ENCODE measurements around the gene ATP5F1D. TPM values are rescaled to one million over a fixed set of nuclear protein-coding genes. Genes with fewer than 3 reads are reported as not detected.
A peak's percentile ranks its signal among the peaks of the same experiment; 100 is the strongest.

ATP5F1D gene
- total RNA-seq, 1 donor from 2014 or later: 29.0 TPM

- peak; percentile 37 for DNase-seq (ENCODE audit: low read depth)
Observed at GRCh38 chr19:1232652-1233072, 8.9 kb upstream of the ATP5F1D start.

- DNase-seq (ENCODE audit: low read depth): no peak
Observed at GRCh38 chr19:1233115-1233667, 8.4 kb upstream of the ATP5F1D start.

- DNase-seq (ENCODE audit: low read depth): no peak
Observed at GRCh38 chr19:1234051-1234954, 7.2 kb upstream of the ATP5F1D start.

- no peak for DNase-seq (ENCODE audit: low read depth)
Observed at GRCh38 chr19:1234955-1235380, 6.6 kb upstream of the ATP5F1D start.

GRCh38 chr19:1235625-1236538 is 5.7 kb upstream of the ATP5F1D start:
- no peak for DNase-seq (ENCODE audit: low read depth)

GRCh38 chr19:1236576-1236975 is 5.0 kb upstream of the ATP5F1D start:
- DNase-seq (ENCODE audit: low read depth): no peak

GRCh38 chr19:1237027-1237659 is 4.4 kb upstream of the ATP5F1D start:
- DNase-seq (ENCODE audit: low read depth): no peak

GRCh38 chr19:1237754-1238368 is 3.7 kb upstream of the ATP5F1D start, which contains the start of gene CBARP:
TSS of gene CBARP (minus strand) at chr19:1238005. CDS start at chr19:1236100, 1,905 bp downstream.
- no peak for DNase-seq (ENCODE audit: low read depth)

GRCh38 chr19:1238369-1239303 is 2.9 kb upstream of the ATP5F1D start:
- DNase-seq (ENCODE audit: low read depth): no peak

- DNase-seq (ENCODE audit: low read depth): no peak
Observed at GRCh38 chr19:1239420-1239795, 2.1 kb upstream of the ATP5F1D start.

- peak; percentile 38 for DNase-seq (ENCODE audit: low read depth)
Observed at GRCh38 chr19:1239796-1240737, 1.5 kb upstream of the ATP5F1D start.

GRCh38 chr19:1240925-1241324 is 626 bp upstream of the ATP5F1D start:
- no peak for DNase-seq (ENCODE audit: low read depth)

GRCh38 chr19:1243768-1244692 is 2.5 kb downstream of the ATP5F1D start:
- peak; percentile 61 for DNase-seq (ENCODE audit: low read depth)

- no peak for DNase-seq (ENCODE audit: low read depth)
Observed at GRCh38 chr19:1244693-1245451, 3.3 kb downstream of the ATP5F1D start.

- peak; percentile 36 for DNase-seq (ENCODE audit: low read depth)
Observed at GRCh38 chr19:1245494-1246264, 4.1 kb downstream of the ATP5F1D start.

Data from renal cortical epithelial cell (primary cell).